ENCODE data around the gene TMEM45B. TPM values are rescaled to one million over a fixed set of nuclear protein-coding genes. Genes with fewer than 3 reads are reported as not detected.

Gene TMEM45B
- total and polyA plus RNA-seq, 2 of the 13 experiments (the other 11 are each of a cell fraction or from before 2014, with no cell fraction given): 29.1 to 181 TPM

DNA sequence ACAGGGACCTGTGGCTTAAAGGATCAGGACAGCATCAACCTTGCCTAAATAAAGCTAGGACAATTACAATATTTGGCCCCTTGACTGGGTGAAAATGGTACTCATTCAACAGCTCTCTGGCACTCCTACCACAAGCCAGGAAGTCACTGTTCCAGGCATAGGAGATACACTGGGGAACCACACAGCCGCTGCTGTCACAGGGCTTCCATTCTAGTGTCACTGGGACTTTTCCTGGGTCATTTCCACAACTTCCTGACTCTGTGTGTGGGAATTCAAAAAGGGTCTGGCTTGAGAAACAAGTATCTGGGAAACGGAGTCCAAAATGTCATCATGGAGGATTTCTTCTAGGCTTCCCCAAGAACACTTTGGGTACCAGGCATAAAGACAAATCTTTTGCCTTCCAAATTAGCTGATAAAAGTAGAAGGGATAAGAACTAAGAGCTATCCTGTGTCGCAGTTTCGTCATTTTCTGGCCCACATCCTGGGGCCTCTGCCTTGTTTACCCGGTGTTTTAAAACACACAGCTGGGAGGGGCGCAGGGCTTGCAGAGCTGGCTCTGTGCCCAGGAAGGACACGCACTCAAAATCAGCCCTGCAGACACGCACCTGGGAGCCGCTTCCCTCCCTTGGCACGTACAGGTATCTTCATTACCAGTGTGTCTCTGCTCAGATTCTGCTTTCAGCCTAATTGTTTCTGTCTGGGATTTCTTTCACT lies 38.0 kb downstream of the TMEM45B start (continued):
- TF ChIP-seq KLF12 (CRISPR knock-in tag; IDR thresholded peaks at IDR 0.05; ENCODE audit: borderline replicate concordance): no peak; the same call in 1 of the 2 replicates
- no peak for TF ChIP-seq CAMTA2 (CRISPR knock-in tag; IDR thresholded peaks at IDR 0.05; ENCODE audit: borderline replicate concordance)
- TF ChIP-seq ZNF333 (CRISPR knock-in tag; IDR thresholded peaks at IDR 0.05; ENCODE audit: borderline replicate concordance): no peak
- TF ChIP-seq HOXA7 (CRISPR knock-in tag; IDR thresholded peaks at IDR 0.05): no peak
- TF ChIP-seq MEF2D (CRISPR knock-in tag; IDR thresholded peaks at IDR 0.05): peak; percentile 74
- TF ChIP-seq TAF1 (CRISPR knock-in tag; IDR thresholded peaks at IDR 0.05): no peak
- no peak for TF ChIP-seq ZNF891 (CRISPR knock-in tag; IDR thresholded peaks at IDR 0.05)
- TF ChIP-seq HDAC2 (CRISPR knock-in tag; IDR thresholded peaks at IDR 0.05): peak; percentile 90
- TF ChIP-seq ZFP36L1 (CRISPR knock-in tag; IDR thresholded peaks at IDR 0.05): no peak
- TF ChIP-seq YEATS2 (CRISPR knock-in tag; IDR thresholded peaks at IDR 0.05; ENCODE audit: borderline replicate concordance): 0 out of 2 replicates have a peak, but pooled peaks have one; percentile 25
- no peak for TF ChIP-seq REL (CRISPR knock-in tag; conservative IDR thresholded peaks at IDR 0.05)
- TF ChIP-seq MIXL1 (CRISPR knock-in tag; IDR thresholded peaks at IDR 0.05): peak; percentile 38; the same call in 1 of the 2 replicates
- 0 out of 2 replicates have a peak, but pooled peaks have one; percentile 23 for TF ChIP-seq ZNF205 (CRISPR knock-in tag; IDR thresholded peaks at IDR 0.05)
- TF ChIP-seq CREB3 (CRISPR knock-in tag; IDR thresholded peaks at IDR 0.05): no peak
- no peak for TF ChIP-seq RBAK (CRISPR knock-in tag; IDR thresholded peaks at IDR 0.05)
- TF ChIP-seq ZNF350 (CRISPR knock-in tag; IDR thresholded peaks at IDR 0.05; ENCODE audit: borderline replicate concordance, low read depth): 0 out of 2 replicates have a peak, but pooled peaks have one; percentile 67
- TF ChIP-seq CHD2 (IDR thresholded peaks at IDR 0.05; ENCODE audit: low read depth, low read length): no peak
- TF ChIP-seq ZFP36 (IDR thresholded peaks at IDR 0.05; ENCODE audit: borderline replicate concordance, low read depth, low read length, partially characterized antibody): no peak
- TF ChIP-seq ZNF224 (CRISPR knock-in tag; IDR thresholded peaks at IDR 0.05): peak; percentile 68; the same call in 1 of the 2 replicates
- no peak for TF ChIP-seq IRF9 (CRISPR knock-in tag; IDR thresholded peaks at IDR 0.05; ENCODE audit: borderline replicate concordance)
- TF ChIP-seq KLF15 (CRISPR knock-in tag; IDR thresholded peaks at IDR 0.05; ENCODE audit: borderline replicate concordance): no peak
- peak; percentile 25 for TF ChIP-seq ASH2L (IDR thresholded peaks at IDR 0.05; ENCODE audit: insufficient read length, low read depth, low read length)
- TF ChIP-seq, protein P1, sequence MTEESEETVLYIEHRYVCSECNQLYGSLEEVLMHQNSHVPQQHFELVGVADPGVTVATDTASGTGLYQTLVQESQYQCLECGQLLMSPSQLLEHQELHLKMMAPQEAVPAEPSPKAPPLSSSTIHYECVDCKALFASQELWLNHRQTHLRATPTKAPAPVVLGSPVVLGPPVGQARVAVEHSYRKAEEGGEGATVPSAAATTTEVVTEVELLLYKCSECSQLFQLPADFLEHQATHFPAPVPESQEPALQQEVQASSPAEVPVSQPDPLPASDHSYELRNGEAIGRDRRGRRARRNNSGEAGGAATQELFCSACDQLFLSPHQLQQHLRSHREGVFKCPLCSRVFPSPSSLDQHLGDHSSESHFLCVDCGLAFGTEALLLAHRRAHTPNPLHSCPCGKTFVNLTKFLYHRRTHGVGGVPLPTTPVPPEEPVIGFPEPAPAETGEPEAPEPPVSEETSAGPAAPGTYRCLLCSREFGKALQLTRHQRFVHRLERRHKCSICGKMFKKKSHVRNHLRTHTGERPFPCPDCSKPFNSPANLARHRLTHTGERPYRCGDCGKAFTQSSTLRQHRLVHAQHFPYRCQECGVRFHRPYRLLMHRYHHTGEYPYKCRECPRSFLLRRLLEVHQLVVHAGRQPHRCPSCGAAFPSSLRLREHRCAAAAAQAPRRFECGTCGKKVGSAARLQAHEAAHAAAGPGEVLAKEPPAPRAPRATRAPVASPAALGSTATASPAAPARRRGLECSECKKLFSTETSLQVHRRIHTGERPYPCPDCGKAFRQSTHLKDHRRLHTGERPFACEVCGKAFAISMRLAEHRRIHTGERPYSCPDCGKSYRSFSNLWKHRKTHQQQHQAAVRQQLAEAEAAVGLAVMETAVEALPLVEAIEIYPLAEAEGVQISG (CRISPR knock-in tag; IDR thresholded peaks at IDR 0.05): peak; percentile 37; the same call in 1 of the 2 replicates
- no peak for TF ChIP-seq ZBTB39 (CRISPR knock-in tag; IDR thresholded peaks at IDR 0.05)
